GM12878 (cell line): Measurements from ENCODE around the gene F10.

Source experiments
- CEBPB ChIP-seq, 2 experiments: fragments of 150-350 bp in 1 of 2; IDR thresholded peaks; 2 replicates each; pipeline ENCODE4 v1.6.1; 2012 to 2014; ENCODE audit warnings: low read depth in 2 of 2, low read length in 2 of 2, borderline replicate concordance in 1 of 2, inconsistent platforms in 1 of 2
- CHD2 ChIP-seq: IDR thresholded peaks from 2 replicates; pipeline ENCODE4 v1.6.1; 2011; ENCODE audit warnings: low read depth, low read length, improper control_type of control experiment, borderline replicate concordance
- ESRRA ChIP-seq: IDR thresholded peaks from 2 replicates; pipeline ENCODE4 v1.6.1; 2012; ENCODE audit warnings: mild to moderate bottlenecking, low read length, improper control_type of control experiment
- KDM1A ChIP-seq: fragments of 200-600 bp; sonication (generic); IDR thresholded peaks from 2 replicates; pipeline ENCODE4 v1.6.1; 2016; ENCODE audit warnings: borderline replicate concordance
- RBBP5 ChIP-seq: fragments of 200-600 bp; sonication (generic); conservative IDR thresholded peaks from 2 replicates; pipeline ENCODE4 v1.6.1; 2016
- TCF7 ChIP-seq: IDR thresholded peaks from 2 replicates; pipeline ENCODE4 v1.6.1; 2014; ENCODE audit warnings: antibody characterized with exemption, borderline replicate concordance
- TF ChIP-seq, protein P1 (sequence below): IDR thresholded peaks from 2 replicates; pipeline ENCODE4 v1.6.1; 2011; ENCODE audit warnings: low read depth, low read length, improper control_type of control experiment, borderline replicate concordance
- TF ChIP-seq, protein P2 (sequence below): fragments of 150-350 bp; IDR thresholded peaks from 2 replicates; pipeline ENCODE4 v1.6.1; 2016; ENCODE audit warnings: low read depth, low read length

DNA sequence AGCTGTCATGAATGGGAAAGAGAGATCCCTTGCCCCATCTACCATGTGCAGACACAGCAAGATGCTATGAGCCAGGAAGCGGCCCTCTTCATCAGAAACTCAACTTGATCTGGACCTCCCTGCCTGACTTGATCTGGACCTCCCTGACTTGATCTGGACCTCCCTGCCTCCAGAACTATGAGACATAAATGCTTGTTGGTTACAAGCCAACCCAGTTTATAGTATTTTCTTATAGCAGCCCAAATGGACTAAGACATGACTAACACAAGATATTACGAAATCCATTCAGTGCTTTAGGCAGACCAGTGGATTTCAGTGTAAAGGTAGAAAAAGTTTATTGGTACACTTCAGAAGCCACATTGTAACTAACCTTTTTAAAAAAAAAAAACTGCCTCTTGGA lies 70.3 kb downstream of the F10 start:
- TF ChIP-seq TCF7 (no peak), KDM1A (no peak), CEBPB (IDR thresholded peaks at IDR 0.05; ENCODE audit: borderline replicate concordance in 1 of 2, low read depth in 2 of 2, low read length in 2 of 2) (no peak), ESRRA (no peak), RBBP5 (no peak), CHD2 (no peak)
- TF ChIP-seq, protein P1, sequence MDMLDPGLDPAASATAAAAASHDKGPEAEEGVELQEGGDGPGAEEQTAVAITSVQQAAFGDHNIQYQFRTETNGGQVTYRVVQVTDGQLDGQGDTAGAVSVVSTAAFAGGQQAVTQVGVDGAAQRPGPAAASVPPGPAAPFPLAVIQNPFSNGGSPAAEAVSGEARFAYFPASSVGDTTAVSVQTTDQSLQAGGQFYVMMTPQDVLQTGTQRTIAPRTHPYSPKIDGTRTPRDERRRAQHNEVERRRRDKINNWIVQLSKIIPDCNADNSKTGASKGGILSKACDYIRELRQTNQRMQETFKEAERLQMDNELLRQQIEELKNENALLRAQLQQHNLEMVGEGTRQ = no peak
- TF ChIP-seq, protein P2, sequence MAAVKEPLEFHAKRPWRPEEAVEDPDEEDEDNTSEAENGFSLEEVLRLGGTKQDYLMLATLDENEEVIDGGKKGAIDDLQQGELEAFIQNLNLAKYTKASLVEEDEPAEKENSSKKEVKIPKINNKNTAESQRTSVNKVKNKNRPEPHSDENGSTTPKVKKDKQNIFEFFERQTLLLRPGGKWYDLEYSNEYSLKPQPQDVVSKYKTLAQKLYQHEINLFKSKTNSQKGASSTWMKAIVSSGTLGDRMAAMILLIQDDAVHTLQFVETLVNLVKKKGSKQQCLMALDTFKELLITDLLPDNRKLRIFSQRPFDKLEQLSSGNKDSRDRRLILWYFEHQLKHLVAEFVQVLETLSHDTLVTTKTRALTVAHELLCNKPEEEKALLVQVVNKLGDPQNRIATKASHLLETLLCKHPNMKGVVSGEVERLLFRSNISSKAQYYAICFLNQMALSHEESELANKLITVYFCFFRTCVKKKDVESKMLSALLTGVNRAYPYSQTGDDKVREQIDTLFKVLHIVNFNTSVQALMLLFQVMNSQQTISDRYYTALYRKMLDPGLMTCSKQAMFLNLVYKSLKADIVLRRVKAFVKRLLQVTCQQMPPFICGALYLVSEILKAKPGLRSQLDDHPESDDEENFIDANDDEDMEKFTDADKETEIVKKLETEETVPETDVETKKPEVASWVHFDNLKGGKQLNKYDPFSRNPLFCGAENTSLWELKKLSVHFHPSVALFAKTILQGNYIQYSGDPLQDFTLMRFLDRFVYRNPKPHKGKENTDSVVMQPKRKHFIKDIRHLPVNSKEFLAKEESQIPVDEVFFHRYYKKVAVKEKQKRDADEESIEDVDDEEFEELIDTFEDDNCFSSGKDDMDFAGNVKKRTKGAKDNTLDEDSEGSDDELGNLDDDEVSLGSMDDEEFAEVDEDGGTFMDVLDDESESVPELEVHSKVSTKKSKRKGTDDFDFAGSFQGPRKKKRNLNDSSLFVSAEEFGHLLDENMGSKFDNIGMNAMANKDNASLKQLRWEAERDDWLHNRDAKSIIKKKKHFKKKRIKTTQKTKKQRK = no peak
